Hematopoietic multipotent progenitor cell treated with erythropoietin and hydrocortisone succinate and interleukin-3 and kit ligand, for 15 days (in vitro differentiated cells): ENCODE results near the gene CAMTA1.
A peak's percentile ranks its signal among the peaks of the same experiment; 100 is the strongest.

Experiments
- DNase-seq: peaks from one replicate; pipeline ENCODE4 v3.0.0-alpha.2; 2015; ENCODE audit warnings: low spot score

Gene CAMTA1

GRCh38 chr1:7640920-7641585, 855.8 kb downstream of the CAMTA1 start:
- DNase-seq, result no peak

- no peak for DNase-seq
These were observed 856.5 kb downstream of the CAMTA1 start for GRCh38 chr1:7641587-7642417.

GRCh38 chr1:7642418-7642704, 857.1 kb downstream of the CAMTA1 start:
- DNase-seq, result no peak

- DNase-seq, result no peak
These were observed 857.7 kb downstream of the CAMTA1 start for GRCh38 chr1:7642781-7643529.

GRCh38 chr1:7643530-7643929, 858.3 kb downstream of the CAMTA1 start:
- no peak for DNase-seq

- DNase-seq, result no peak
These were observed 858.8 kb downstream of the CAMTA1 start for GRCh38 chr1:7644086-7644485.

- no peak for DNase-seq
These were observed 859.9 kb downstream of the CAMTA1 start for GRCh38 chr1:7644961-7645750.

GRCh38 chr1:7645751-7646048, 860.4 kb downstream of the CAMTA1 start:
- no peak for DNase-seq

GRCh38 chr1:7646164-7646563, 860.9 kb downstream of the CAMTA1 start:
- no peak for DNase-seq

- peak; percentile 54 for DNase-seq
These were observed 862.0 kb downstream of the CAMTA1 start for GRCh38 chr1:7646981-7647901.

- DNase-seq, result no peak
These were observed 863.6 kb downstream of the CAMTA1 start for GRCh38 chr1:7648761-7649384.

- no peak for DNase-seq
These were observed 865.5 kb downstream of the CAMTA1 start for GRCh38 chr1:7650801-7651200.

GRCh38 chr1:7651203-7651602, 865.9 kb downstream of the CAMTA1 start:
- no peak for DNase-seq

- DNase-seq, result no peak
These were observed 866.8 kb downstream of the CAMTA1 start for GRCh38 chr1:7652061-7652460.

- no peak for DNase-seq
These were observed 867.4 kb downstream of the CAMTA1 start for GRCh38 chr1:7652515-7653098.

- DNase-seq, result no peak
These were observed 869.5 kb downstream of the CAMTA1 start for GRCh38 chr1:7654725-7655124.

GRCh38 chr1:7655354-7655753, 870.1 kb downstream of the CAMTA1 start:
- no peak for DNase-seq

- DNase-seq, result no peak
These were observed 871.4 kb downstream of the CAMTA1 start for GRCh38 chr1:7656557-7657215.

- DNase-seq, result no peak
These were observed 872.2 kb downstream of the CAMTA1 start for GRCh38 chr1:7657287-7658016.
